HG03558 (cell line): ENCODE measurements around the gene PIGN.
"Not testable (repeated sequence)": the region's sequence is repeated elsewhere in the genome, so short reads cannot be mapped to it uniquely, and the experiment has no call there.

Experiments
- ATAC-seq: cut with Tn5 transposase; IDR thresholded peaks from one replicate; pipeline ENCODE4 v1.9.1; 2021; ENCODE audit warnings: moderate number of reproducible peaks; ENCODE audit not compliant: unreplicated experiment; ENCODE audit errors: extremely low read depth

The PIGN gene

GRCh38 chr18:62183578-62184195 is 3.2 kb downstream of the PIGN start:
- ATAC-seq: no peak

- ATAC-seq: no peak
Observed at GRCh38 chr18:62182220-62182619, 4.6 kb downstream of the PIGN start.

- no peak for ATAC-seq
Observed at GRCh38 chr18:62179213-62179612, 7.6 kb downstream of the PIGN start.

GRCh38 chr18:62177271-62177670 is 9.6 kb downstream of the PIGN start:
- ATAC-seq: no peak

GRCh38 chr18:62175521-62175920 is 11.3 kb downstream of the PIGN start:
- no peak for ATAC-seq

- no peak for ATAC-seq
Observed at GRCh38 chr18:62172298-62172697, 14.6 kb downstream of the PIGN start.

- no peak for ATAC-seq
Observed at GRCh38 chr18:62170857-62171256, 16.0 kb downstream of the PIGN start.

- not testable (repeated sequence) for ATAC-seq
Observed at GRCh38 chr18:62166524-62166923, 20.3 kb downstream of the PIGN start.

- no peak for ATAC-seq
Observed at GRCh38 chr18:62165583-62165982, 21.3 kb downstream of the PIGN start.

GRCh38 chr18:62164855-62165487 is 21.9 kb downstream of the PIGN start:
- no peak for ATAC-seq

GRCh38 chr18:62164310-62164709 is 22.5 kb downstream of the PIGN start:
- no peak for ATAC-seq

- no peak for ATAC-seq
Observed at GRCh38 chr18:62157843-62158242, 29.0 kb downstream of the PIGN start.

- ATAC-seq: no peak
Observed at GRCh38 chr18:62152844-62153243, 34.0 kb downstream of the PIGN start.

GRCh38 chr18:62151068-62151771 is 35.6 kb downstream of the PIGN start:
- ATAC-seq: no peak

GRCh38 chr18:62144338-62144737 is 42.5 kb downstream of the PIGN start:
- ATAC-seq: no peak

GRCh38 chr18:62140259-62140658 is 46.6 kb downstream of the PIGN start:
- no peak for ATAC-seq

- ATAC-seq: no peak
Observed at GRCh38 chr18:62138461-62139235, 48.2 kb downstream of the PIGN start.

GRCh38 chr18:62131301-62131909 is 55.5 kb downstream of the PIGN start:
- ATAC-seq: no peak

- no peak for ATAC-seq
Observed at GRCh38 chr18:62128157-62128556, 58.7 kb downstream of the PIGN start.

GRCh38 chr18:62126737-62127136 is 60.1 kb downstream of the PIGN start:
- no peak for ATAC-seq
